ENCODE measurements around the gene SH3PXD2B. TPM values are rescaled to one million over a fixed set of nuclear protein-coding genes. Genes with fewer than 3 reads are reported as not detected.

The SH3PXD2B gene
- total and polyA plus RNA-seq, 2 donors (not counting 1 experiment from before 2014, with no cell fraction given) = not detected

DNA sequence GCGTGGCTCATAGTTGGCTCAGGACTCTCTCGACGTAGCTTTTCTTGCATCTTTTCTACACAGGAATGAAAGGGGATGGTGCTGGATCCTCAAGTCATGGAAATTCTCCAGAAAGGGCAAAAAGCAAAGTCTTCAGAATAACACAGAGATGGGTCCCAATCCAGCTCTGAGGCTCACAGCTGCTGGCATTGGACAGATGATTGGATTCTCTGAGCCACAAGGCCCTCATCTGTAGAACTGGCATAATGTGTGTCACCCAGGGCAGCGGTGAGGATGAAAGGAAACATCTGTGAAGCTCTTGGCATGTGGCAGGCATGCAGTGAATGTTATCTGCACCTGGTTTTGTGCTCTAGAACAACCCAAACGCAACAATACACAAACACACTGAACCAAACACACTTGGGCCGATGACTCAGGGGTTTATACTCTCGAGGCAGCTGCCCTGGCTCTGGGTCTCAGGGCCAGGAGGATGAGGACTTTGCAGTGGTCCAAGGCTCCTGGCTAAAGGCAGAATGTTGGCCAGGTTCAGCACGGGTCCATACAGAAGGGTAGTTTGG lies 106.8 kb downstream of the SH3PXD2B start:
- H2AFZ ChIP-seq (ENCODE audit: insufficient read depth, low read depth, low read length, poor library complexity, severe bottlenecking) = no peak overlapping the region
- POLR2A ChIA-PET = no interaction called here
- Mint-ChIP-seq H3K4me3 (no peak overlapping the region), H3K4me1 (no peaks in the 10 kb centered on the region), H3K27me3 (peaks cover 8% of the 10 kb centered on the region), H3K9me3 (ENCODE audit: insufficient read depth) (no peaks in the 10 kb centered on the region), H3K27ac (no peak overlapping the region)
- H3K27me3 ChIP-seq (replicated peaks in 1 of 4; ENCODE audit: control extremely low read depth in 1 of 4, control insufficient read depth in 3 of 4, insufficient read depth in 4 of 4, low read length in 3 of 4) = no peaks in the 10 kb centered on the region
- no peak for TF ChIP-seq EZH2 (IDR thresholded peaks at IDR 0.05; ENCODE audit: borderline replicate concordance, insufficient read depth, low read depth, low read length, poor library complexity, severe bottlenecking)
- TF ChIP-seq, protein P1, sequence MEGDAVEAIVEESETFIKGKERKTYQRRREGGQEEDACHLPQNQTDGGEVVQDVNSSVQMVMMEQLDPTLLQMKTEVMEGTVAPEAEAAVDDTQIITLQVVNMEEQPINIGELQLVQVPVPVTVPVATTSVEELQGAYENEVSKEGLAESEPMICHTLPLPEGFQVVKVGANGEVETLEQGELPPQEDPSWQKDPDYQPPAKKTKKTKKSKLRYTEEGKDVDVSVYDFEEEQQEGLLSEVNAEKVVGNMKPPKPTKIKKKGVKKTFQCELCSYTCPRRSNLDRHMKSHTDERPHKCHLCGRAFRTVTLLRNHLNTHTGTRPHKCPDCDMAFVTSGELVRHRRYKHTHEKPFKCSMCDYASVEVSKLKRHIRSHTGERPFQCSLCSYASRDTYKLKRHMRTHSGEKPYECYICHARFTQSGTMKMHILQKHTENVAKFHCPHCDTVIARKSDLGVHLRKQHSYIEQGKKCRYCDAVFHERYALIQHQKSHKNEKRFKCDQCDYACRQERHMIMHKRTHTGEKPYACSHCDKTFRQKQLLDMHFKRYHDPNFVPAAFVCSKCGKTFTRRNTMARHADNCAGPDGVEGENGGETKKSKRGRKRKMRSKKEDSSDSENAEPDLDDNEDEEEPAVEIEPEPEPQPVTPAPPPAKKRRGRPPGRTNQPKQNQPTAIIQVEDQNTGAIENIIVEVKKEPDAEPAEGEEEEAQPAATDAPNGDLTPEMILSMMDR (IDR thresholded peaks at IDR 0.05) = no peak
- H3K4me2 ChIP-seq (replicated peaks; ENCODE audit: low read depth, low read length, poor library complexity, severe bottlenecking) = no peak overlapping the region
- H3K27ac ChIP-seq (ENCODE audit: low read length in 2 of 2) = no peak overlapping the region
- DNase-seq (no peak), ATAC-seq (ENCODE audit: low read depth) (no peak)
- H3K4me3 ChIP-seq (ENCODE audit: control extremely low read depth in 1 of 5, extremely low read depth in 1 of 5, insufficient read depth in 1 of 5, low read depth in 2 of 5, low read length in 4 of 5) = no peak overlapping the region
- CTCF ChIA-PET = no interaction called here
- H3K79me2 ChIP-seq (ENCODE audit: control insufficient read depth, insufficient read depth, low read length) = no peaks in the 10 kb centered on the region
- intact Hi-C loops (cut with micrococcal nuclease) = no loop called here
- 48% methylated on average over 6 of the region's 8 CpGs for WGBS (ENCODE audit: insufficient coverage)
- H3K4me1 ChIP-seq (ENCODE audit: control insufficient read depth in 2 of 2, insufficient read depth in 2 of 2, low read length in 2 of 2) = no peaks in the 10 kb centered on the region
- H3K9me3 ChIP-seq (ENCODE audit: control extremely low read depth in 1 of 3, control insufficient read depth in 2 of 3, insufficient read depth in 1 of 3, low read length in 2 of 3) = no peaks in the 10 kb centered on the region
- no peak overlapping the region for H3K9ac ChIP-seq (ENCODE audit: low read length)
- no peaks in the 10 kb centered on the region for H4K20me1 ChIP-seq (ENCODE audit: control insufficient read depth, insufficient read depth, low read length, poor library complexity, severe bottlenecking)
- no peaks in the 10 kb centered on the region for H3K36me3 ChIP-seq (replicated peaks in 1 of 2; ENCODE audit: control extremely low read depth in 1 of 2, control insufficient read depth in 1 of 2, extremely low read depth in 1 of 2, insufficient read depth in 2 of 2, low read length in 1 of 2)

DNA sequence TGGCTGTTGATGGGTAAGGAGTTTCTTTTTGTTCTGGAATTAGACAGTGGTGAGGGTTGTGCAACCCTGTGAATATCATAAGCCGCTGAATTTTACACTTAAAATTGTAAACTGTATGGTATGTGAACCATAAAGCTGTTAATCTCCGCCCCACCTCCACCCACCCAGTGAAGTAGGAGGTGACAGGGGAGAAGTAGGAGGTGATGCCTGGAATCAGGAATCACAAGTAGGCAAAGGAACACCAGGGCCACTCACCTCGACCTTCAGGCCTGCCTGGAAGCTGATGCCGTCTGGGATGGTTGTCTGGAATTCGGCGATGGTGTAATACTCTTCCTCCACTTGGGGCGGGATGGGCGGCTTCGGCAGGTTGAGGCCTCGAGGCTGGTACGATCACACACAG lies 108.4 kb downstream of the SH3PXD2B start:
- no peaks in the 10 kb centered on the region for H3K79me2 ChIP-seq (ENCODE audit: control insufficient read depth, insufficient read depth, low read length)
- no peak overlapping the region for H3K27ac ChIP-seq (ENCODE audit: low read length in 2 of 2)
- H3K4me1 Mint-ChIP-seq = no peaks in the 10 kb centered on the region
- H3K4me1 ChIP-seq (ENCODE audit: control insufficient read depth in 2 of 2, insufficient read depth in 2 of 2, low read length in 2 of 2) = no peaks in the 10 kb centered on the region
- ChIA-PET CTCF (no interaction called here), POLR2A (no interaction called here)
- no peaks in the 10 kb centered on the region for H3K9me3 Mint-ChIP-seq (ENCODE audit: insufficient read depth)
- H3K9me3 ChIP-seq (ENCODE audit: control extremely low read depth in 1 of 3, control insufficient read depth in 2 of 3, insufficient read depth in 1 of 3, low read length in 2 of 3) = no peaks in the 10 kb centered on the region
- DNase-seq (no peak), ATAC-seq (ENCODE audit: low read depth) (no peak)
- H3K9ac ChIP-seq (ENCODE audit: low read length) = no peak overlapping the region
- H2AFZ ChIP-seq (ENCODE audit: insufficient read depth, low read depth, low read length, poor library complexity, severe bottlenecking) = no peak overlapping the region
- no peaks in the 10 kb centered on the region for H4K20me1 ChIP-seq (ENCODE audit: control insufficient read depth, insufficient read depth, low read length, poor library complexity, severe bottlenecking)
- no peak overlapping the region for H3K4me3 Mint-ChIP-seq
- H3K4me2 ChIP-seq (replicated peaks; ENCODE audit: low read depth, low read length, poor library complexity, severe bottlenecking) = no peak overlapping the region
- H3K27me3 ChIP-seq (replicated peaks in 1 of 4; ENCODE audit: control extremely low read depth in 1 of 4, control insufficient read depth in 3 of 4, insufficient read depth in 4 of 4, low read length in 3 of 4) = no peaks in the 10 kb centered on the region
- H3K36me3 ChIP-seq (replicated peaks in 1 of 2; ENCODE audit: control extremely low read depth in 1 of 2, control insufficient read depth in 1 of 2, extremely low read depth in 1 of 2, insufficient read depth in 2 of 2, low read length in 1 of 2) = no peaks in the 10 kb centered on the region
- no peak overlapping the region for H3K4me3 ChIP-seq (ENCODE audit: control extremely low read depth in 1 of 5, extremely low read depth in 1 of 5, insufficient read depth in 1 of 5, low read depth in 2 of 5, low read length in 4 of 5)
- H3K27me3 Mint-ChIP-seq = peaks cover 14% of the 10 kb centered on the region
- TF ChIP-seq, protein P1 (IDR thresholded peaks at IDR 0.05) = no peak
- no peak for TF ChIP-seq EZH2 (IDR thresholded peaks at IDR 0.05; ENCODE audit: borderline replicate concordance, insufficient read depth, low read depth, low read length, poor library complexity, severe bottlenecking)
- intact Hi-C loops (cut with micrococcal nuclease) = no loop called here
- 94% methylated on average over 9 of the region's 11 CpGs for WGBS (ENCODE audit: insufficient coverage)
- H3K27ac Mint-ChIP-seq = no peak overlapping the region

All from B cell (primary cell).